Glutamatergic neuron (in vitro differentiated cells): ENCODE results near the gene BCAR3. TPM values are rescaled to one million over a fixed set of nuclear protein-coding genes. Genes with fewer than 3 reads are reported as not detected.
"Not testable (repeated sequence)": the region's sequence is repeated elsewhere in the genome, so short reads cannot be mapped to it uniquely, and the experiment has no call there.

Experiments
- DNase-seq: peaks from one replicate; pipeline ENCODE4 v3.0.0; 2022
- H3K27ac Mint-ChIP-seq: one replicate; pipeline ENCODE4 v1.8.0; 2020; ENCODE audit warnings: mild to moderate bottlenecking, mixed read lengths, inconsistent platforms; ENCODE audit not compliant: unreplicated experiment
- H3K27me3 Mint-ChIP-seq: one replicate; pipeline ENCODE4 v1.8.0; 2020; ENCODE audit warnings: mild to moderate bottlenecking, moderate library complexity, mixed read lengths, inconsistent platforms; ENCODE audit not compliant: unreplicated experiment
- H3K36me3 Mint-ChIP-seq: one replicate; pipeline ENCODE4 v1.8.0; 2020; ENCODE audit warnings: mild to moderate bottlenecking, mixed read lengths, inconsistent platforms; ENCODE audit not compliant: unreplicated experiment
- H3K4me1 Mint-ChIP-seq: one replicate; pipeline ENCODE4 v1.8.0; 2020; ENCODE audit warnings: mild to moderate bottlenecking, low read depth, mixed read lengths, inconsistent platforms; ENCODE audit not compliant: unreplicated experiment
- H3K4me3 Mint-ChIP-seq: one replicate; pipeline ENCODE4 v1.8.0; 2020; ENCODE audit warnings: mild to moderate bottlenecking, mixed read lengths, inconsistent platforms; ENCODE audit not compliant: unreplicated experiment
- H3K9me3 Mint-ChIP-seq: one replicate; pipeline ENCODE4 v1.8.0; 2020; ENCODE audit warnings: mild to moderate bottlenecking, moderate library complexity, mixed read lengths, inconsistent platforms; ENCODE audit not compliant: unreplicated experiment
- total RNA-seq: library from RNA; stranded (reverse); fragmentation: NEBNext Ultra II Directional; extraction: Animal tissue kit (Norgen Biotek cat#: 25700); gene quantifications from one replicate; pipeline ENCODE4 v1.2.1, GENCODE V29; 2021; ENCODE audit not compliant: unreplicated experiment
- TF ChIP-seq, protein P1 (sequence below): fragments of 200-600 bp; sonication (generic); IDR thresholded peaks from one replicate; pipeline ENCODE4 v1.5.0; 2021; ENCODE audit not compliant: partially characterized antibody, unreplicated experiment

BCAR3 gene
- total RNA-seq, 1 donor from 2014 or later = 12.8 TPM

DNA sequence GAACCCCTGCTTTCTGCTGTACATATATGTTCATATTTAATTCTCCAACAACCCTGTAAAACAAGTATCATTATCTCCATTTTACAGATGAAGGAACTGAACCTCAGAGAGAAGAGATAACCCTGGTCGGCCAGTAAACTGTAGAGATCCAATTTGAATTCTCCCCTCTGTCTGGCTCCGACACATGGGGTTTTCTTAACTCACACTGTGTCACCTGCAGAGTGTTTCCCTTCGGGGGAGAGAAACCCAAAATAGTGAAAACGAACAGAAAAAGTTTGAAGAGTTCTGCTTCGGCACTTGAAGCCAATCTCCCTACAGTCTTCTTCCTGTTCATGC, 17.4 kb upstream of the BCAR3 start:
- no peaks in the 10 kb centered on the region for H3K36me3 Mint-ChIP-seq
- H3K9me3 Mint-ChIP-seq = no peaks in the 10 kb centered on the region
- no peaks in the 10 kb centered on the region for H3K27me3 Mint-ChIP-seq
- no peak for DNase-seq
- no peak overlapping the region for H3K4me3 Mint-ChIP-seq
- H3K4me1 Mint-ChIP-seq = peaks cover 13% of the 10 kb centered on the region
- no peak overlapping the region for H3K27ac Mint-ChIP-seq
- TF ChIP-seq, protein P1, sequence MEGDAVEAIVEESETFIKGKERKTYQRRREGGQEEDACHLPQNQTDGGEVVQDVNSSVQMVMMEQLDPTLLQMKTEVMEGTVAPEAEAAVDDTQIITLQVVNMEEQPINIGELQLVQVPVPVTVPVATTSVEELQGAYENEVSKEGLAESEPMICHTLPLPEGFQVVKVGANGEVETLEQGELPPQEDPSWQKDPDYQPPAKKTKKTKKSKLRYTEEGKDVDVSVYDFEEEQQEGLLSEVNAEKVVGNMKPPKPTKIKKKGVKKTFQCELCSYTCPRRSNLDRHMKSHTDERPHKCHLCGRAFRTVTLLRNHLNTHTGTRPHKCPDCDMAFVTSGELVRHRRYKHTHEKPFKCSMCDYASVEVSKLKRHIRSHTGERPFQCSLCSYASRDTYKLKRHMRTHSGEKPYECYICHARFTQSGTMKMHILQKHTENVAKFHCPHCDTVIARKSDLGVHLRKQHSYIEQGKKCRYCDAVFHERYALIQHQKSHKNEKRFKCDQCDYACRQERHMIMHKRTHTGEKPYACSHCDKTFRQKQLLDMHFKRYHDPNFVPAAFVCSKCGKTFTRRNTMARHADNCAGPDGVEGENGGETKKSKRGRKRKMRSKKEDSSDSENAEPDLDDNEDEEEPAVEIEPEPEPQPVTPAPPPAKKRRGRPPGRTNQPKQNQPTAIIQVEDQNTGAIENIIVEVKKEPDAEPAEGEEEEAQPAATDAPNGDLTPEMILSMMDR = no peak

DNA sequence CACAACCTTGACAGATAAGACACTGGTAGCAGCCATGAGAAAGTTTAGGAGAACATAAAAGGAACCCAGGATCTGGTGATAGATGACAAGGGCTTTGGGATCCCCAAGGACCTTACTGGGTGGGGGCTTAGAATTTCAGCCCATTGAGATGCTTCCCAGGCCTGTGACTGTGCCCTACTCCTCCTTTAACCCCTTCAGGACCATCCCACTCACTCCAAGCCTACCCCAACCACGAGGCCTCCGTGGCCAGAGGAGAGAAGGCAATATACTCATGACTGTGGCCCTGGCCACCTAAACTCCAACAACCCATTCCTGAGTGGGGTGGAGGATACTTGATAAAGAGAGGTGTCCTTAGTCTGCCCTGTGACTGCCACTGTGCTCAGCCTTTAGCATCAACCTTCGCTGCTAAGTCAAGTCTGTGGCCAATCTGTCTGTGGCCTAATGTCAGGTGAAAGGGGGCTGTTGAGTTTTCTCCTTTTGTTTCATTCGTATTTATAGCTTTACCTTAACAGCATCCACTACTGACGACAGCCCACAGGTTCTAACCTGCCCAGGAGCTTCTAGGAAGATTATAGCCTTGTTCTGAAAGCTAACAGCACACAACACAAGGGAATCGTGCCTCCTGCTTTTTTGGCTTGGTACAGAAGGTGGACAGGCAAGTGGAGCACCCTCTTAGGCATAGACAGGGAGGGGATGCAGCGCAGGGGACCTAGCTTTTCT, 16.9 kb upstream of the BCAR3 start:
- TF ChIP-seq, protein P1 = no peak
- Mint-ChIP-seq H3K27me3 (no peaks in the 10 kb centered on the region), H3K4me3 (no peak overlapping the region), H3K9me3 (no peaks in the 10 kb centered on the region), H3K36me3 (no peaks in the 10 kb centered on the region), H3K4me1 (peaks cover 13% of the 10 kb centered on the region), H3K27ac (no peak overlapping the region)
- no peak for DNase-seq

GRCh38 chr1:93697566-93697965, 15.9 kb upstream of the BCAR3 start:
- not testable (repeated sequence) for H3K4me3 Mint-ChIP-seq, H3K27ac Mint-ChIP-seq, DNase-seq, H3K27me3 Mint-ChIP-seq, H3K9me3 Mint-ChIP-seq, H3K36me3 Mint-ChIP-seq, H3K4me1 Mint-ChIP-seq

DNA sequence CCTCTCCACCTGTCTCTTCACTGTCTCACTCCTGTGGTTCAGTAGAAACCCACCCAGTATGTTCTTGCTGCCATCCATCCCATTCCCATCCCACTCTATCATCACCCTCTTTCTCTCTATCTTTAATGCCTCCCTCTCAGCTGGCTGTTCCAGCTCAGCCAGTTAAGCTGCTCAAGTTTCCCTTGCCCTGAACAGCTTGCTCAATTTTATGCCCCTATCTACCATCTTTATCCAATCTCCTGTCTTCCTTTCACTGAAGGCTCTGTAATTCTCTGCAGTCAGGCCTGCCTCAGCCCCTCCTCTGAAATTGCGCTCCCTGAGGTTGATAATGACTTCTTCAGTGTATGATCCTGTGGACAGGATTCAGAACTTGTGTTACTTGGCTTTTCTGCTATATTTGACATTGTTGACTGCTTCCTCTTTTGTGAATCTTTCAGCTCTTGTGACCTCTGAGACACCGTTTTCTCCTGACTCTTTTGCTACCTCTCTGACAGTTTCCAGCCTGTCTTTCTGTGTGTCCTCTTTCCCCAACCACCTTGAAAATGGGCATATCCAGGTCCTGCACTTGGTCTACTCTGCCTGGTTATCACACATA, 13.9 kb upstream of the BCAR3 start:
- Mint-ChIP-seq H3K36me3 (no peaks in the 10 kb centered on the region), H3K27ac (no peak overlapping the region), H3K4me3 (no peak overlapping the region), H3K27me3 (peaks cover 2% of the 10 kb centered on the region), H3K4me1 (peaks cover 15% of the 10 kb centered on the region), H3K9me3 (no peaks in the 10 kb centered on the region)
- TF ChIP-seq, protein P1 = no peak
- DNase-seq = no peak

DNA sequence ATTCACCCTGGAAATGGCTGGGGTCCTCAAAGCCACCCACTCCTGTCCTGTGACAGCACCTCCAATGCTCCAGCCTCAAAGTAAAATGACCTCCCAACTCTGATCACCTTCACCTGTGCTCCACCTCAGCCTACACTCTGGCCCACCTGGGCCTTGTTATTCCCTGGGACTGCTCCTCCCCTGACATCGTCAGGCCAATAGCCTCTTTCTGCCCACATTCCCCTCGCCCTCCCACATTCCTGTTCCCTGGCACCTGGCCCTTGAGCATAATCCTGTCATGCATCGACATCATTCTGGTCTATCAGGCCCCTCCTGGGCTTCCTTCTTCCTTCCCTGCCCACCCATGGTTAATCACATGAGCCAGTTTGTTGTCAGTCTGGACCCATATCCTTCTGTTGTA, 13.2 kb upstream of the BCAR3 start:
- peaks cover 2% of the 10 kb centered on the region for H3K27me3 Mint-ChIP-seq
- TF ChIP-seq, protein P1 = no peak
- H3K4me1 Mint-ChIP-seq = peaks cover 13% of the 10 kb centered on the region
- no peaks in the 10 kb centered on the region for H3K9me3 Mint-ChIP-seq
- no peak overlapping the region for H3K4me3 Mint-ChIP-seq
- H3K27ac Mint-ChIP-seq = no peak overlapping the region
- no peak for DNase-seq
- H3K36me3 Mint-ChIP-seq = no peaks in the 10 kb centered on the region
